ENCODE results near the gene B9D1.

Gene B9D1

DNA sequence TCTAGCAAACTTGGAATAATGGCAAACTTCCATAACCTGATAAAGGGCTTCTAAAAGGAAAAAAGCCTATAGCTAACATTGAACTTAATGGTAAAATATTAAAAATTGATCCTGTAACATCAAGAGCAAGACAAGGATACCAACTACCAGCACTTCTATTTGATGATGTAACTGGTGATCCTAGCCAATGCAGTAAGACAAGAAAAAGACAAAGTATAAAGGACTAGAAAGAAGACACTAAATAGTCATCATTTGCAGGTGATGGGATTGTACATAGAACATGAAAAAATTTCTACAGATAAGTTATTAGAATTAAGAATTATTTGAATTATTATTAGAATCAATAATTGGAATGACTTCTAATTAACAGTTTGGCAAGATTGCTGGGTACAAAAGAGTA lies 37.0 kb downstream of the B9D1 start:
- Histone ChIP-seq H3K27ac (ENCODE audit: low read depth, low read length) (no peak overlapping the region), H3K4me1 (ENCODE audit: control insufficient read depth, insufficient read depth, low read length) (no peaks in the 10 kb centered on the region), H3K27me3 (ENCODE audit: control insufficient read depth, insufficient read depth, low read length) (no peaks in the 10 kb centered on the region), H3K36me3 (ENCODE audit: control insufficient read depth, insufficient read depth, low read length) (peaks cover 14% of the 10 kb centered on the region), H3K9me3 (ENCODE audit: control insufficient read depth, insufficient read depth, low read length) (peaks cover 9% of the 10 kb centered on the region), H3K9ac (ENCODE audit: low read depth, low read length) (no peak overlapping the region), H3K4me3 (ENCODE audit: low read depth, low read length) (no peak overlapping the region)

- H3K9me3 ChIP-seq (ENCODE audit: control insufficient read depth, insufficient read depth, low read length), result peaks cover 9% of the 10 kb centered on the region
- H3K9ac ChIP-seq (ENCODE audit: low read depth, low read length), result no peak overlapping the region
- H3K27ac ChIP-seq (ENCODE audit: low read depth, low read length), result no peak overlapping the region
- peaks cover under 1% of the 10 kb centered on the region; the same call in 1 of the 2 replicates for H3K4me1 ChIP-seq (ENCODE audit: control insufficient read depth, insufficient read depth, low read length)
- H3K27me3 ChIP-seq (ENCODE audit: control insufficient read depth, insufficient read depth, low read length), result no peaks in the 10 kb centered on the region
- no peak overlapping the region for H3K4me3 ChIP-seq (ENCODE audit: low read depth, low read length)
- peaks cover 5% of the 10 kb centered on the region; the same call in 1 of the 2 replicates for H3K36me3 ChIP-seq (ENCODE audit: control insufficient read depth, insufficient read depth, low read length)
These were observed 39.7 kb downstream of the B9D1 start for GRCh38 chr17:19322861-19323260.

DNA sequence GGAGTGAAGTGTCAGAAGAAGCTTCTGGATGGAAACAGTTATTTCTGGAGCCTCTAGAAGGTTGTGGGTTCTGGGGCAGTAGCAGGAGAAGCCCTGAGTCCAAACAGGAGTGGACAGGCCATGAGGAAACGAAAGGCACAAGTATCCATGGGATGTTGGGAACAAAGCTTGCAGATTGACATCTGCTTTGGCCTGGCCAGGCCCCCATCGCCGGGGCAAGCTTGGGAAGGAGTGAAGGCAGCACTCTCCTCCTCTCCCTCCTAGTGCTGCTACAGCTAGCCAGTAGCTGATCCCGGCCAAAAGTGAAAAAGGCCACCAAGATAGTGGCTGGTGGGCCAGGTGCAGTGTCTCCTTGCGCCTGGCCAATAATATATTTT lies 40.4 kb downstream of the B9D1 start:
- Histone ChIP-seq H3K27me3 (ENCODE audit: control insufficient read depth, insufficient read depth, low read length) (no peaks in the 10 kb centered on the region), H3K9me3 (ENCODE audit: control insufficient read depth, insufficient read depth, low read length) (peaks cover 9% of the 10 kb centered on the region), H3K4me3 (ENCODE audit: low read depth, low read length) (no peak overlapping the region)

DNA sequence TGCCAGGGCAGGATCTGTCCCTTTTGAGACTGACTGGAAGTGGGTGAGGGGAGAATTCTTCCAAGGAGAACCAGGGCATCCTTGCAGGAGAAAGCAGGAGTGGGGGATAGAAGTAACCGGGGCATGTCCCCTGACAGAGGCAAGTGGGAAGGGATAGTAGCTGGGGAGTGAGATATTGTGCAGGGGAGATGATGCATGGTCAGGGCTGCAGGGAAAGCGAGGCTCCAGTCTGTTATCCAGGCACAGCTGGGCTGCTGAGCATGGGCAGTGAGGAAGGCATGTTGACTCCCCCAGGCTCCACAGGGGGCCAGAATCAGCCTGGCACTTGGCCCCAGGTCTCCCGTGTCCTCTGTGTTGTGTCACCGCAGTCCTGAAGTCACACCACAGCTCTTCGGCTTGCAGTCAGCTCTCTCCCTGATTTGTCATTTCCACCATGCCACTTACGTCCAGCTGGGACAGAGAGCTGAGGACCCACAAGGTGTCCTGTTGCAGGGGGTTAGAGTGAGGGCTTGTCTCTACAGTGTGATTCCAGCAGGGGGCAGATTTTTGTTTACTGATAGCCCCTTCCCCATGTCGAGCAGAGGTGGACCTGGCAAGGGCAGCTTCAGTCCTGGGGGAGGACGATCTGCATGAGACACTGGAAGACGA lies 40.9 kb downstream of the B9D1 start:
- Histone ChIP-seq H3K36me3 (ENCODE audit: control insufficient read depth, insufficient read depth, low read length) (peaks cover 8% of the 10 kb centered on the region; the same call in 1 of the 2 replicates), H3K9me3 (ENCODE audit: control insufficient read depth, insufficient read depth, low read length) (peaks cover 9% of the 10 kb centered on the region), H3K4me1 (ENCODE audit: control insufficient read depth, insufficient read depth, low read length) (peaks cover 12% of the 10 kb centered on the region), H3K27me3 (ENCODE audit: control insufficient read depth, insufficient read depth, low read length) (no peaks in the 10 kb centered on the region), H3K9ac (ENCODE audit: low read depth, low read length) (no peak overlapping the region), H3K4me3 (ENCODE audit: low read depth, low read length) (no peak overlapping the region), H3K27ac (ENCODE audit: low read depth, low read length) (no peak overlapping the region)

More for the DNA sequence above, 40.4 kb downstream of the B9D1 start:
- H3K9ac ChIP-seq (ENCODE audit: low read depth, low read length), result no peak overlapping the region
- peaks cover 8% of the 10 kb centered on the region; the same call in 1 of the 2 replicates for H3K36me3 ChIP-seq (ENCODE audit: control insufficient read depth, insufficient read depth, low read length)
- no peak overlapping the region for H3K27ac ChIP-seq (ENCODE audit: low read depth, low read length)
- peaks cover 7% of the 10 kb centered on the region for H3K4me1 ChIP-seq (ENCODE audit: control insufficient read depth, insufficient read depth, low read length)

- Histone ChIP-seq H3K36me3 (ENCODE audit: control insufficient read depth, insufficient read depth, low read length) (peaks cover 13% of the 10 kb centered on the region), H3K9me3 (ENCODE audit: control insufficient read depth, insufficient read depth, low read length) (peaks cover 9% of the 10 kb centered on the region), H3K4me1 (ENCODE audit: control insufficient read depth, insufficient read depth, low read length) (peaks cover 16% of the 10 kb centered on the region), H3K4me3 (ENCODE audit: low read depth, low read length) (no peak overlapping the region), H3K27me3 (ENCODE audit: control insufficient read depth, insufficient read depth, low read length) (no peaks in the 10 kb centered on the region), H3K9ac (ENCODE audit: low read depth, low read length) (no peak overlapping the region), H3K27ac (ENCODE audit: low read depth, low read length) (no peak overlapping the region)
These were observed 41.6 kb downstream of the B9D1 start for GRCh38 chr17:19320876-19321275.

- peaks cover 2% of the 10 kb centered on the region for H3K9me3 ChIP-seq (ENCODE audit: control insufficient read depth, insufficient read depth, low read length)
- H3K4me1 ChIP-seq (ENCODE audit: control insufficient read depth, insufficient read depth, low read length), result peaks cover 16% of the 10 kb centered on the region
- no peaks in the 10 kb centered on the region for H3K27me3 ChIP-seq (ENCODE audit: control insufficient read depth, insufficient read depth, low read length)
- peaks cover 19% of the 10 kb centered on the region for H3K36me3 ChIP-seq (ENCODE audit: control insufficient read depth, insufficient read depth, low read length)
- H3K27ac ChIP-seq (ENCODE audit: low read depth, low read length), result no peak overlapping the region
- no peak overlapping the region for H3K9ac ChIP-seq (ENCODE audit: low read depth, low read length)
- no peak overlapping the region for H3K4me3 ChIP-seq (ENCODE audit: low read depth, low read length)
These were observed 42.6 kb downstream of the B9D1 start for GRCh38 chr17:19319771-19320505.

DNA sequence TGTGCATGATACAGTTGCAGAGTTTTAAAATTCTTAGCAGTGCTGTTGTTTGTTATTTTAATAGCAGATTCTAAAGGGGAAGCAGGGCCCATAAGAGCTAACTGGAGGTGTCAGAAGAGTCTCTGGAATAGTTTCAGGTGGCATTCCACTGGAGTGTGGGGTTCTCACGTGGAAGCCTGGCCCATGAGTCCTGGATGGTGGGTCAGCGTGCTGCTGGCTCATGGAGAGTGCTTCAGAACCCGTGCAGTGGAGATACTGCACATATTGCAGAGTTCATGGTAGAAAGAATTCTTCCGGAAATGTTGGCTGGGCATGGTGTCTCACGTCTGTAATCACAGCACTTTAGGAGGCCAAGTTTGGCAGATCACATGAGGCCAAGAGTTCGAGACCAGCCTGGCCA lies 43.9 kb downstream of the B9D1 start:
- H3K27me3 ChIP-seq (ENCODE audit: control insufficient read depth, insufficient read depth, low read length), result no peaks in the 10 kb centered on the region
- H3K9me3 ChIP-seq (ENCODE audit: control insufficient read depth, insufficient read depth, low read length), result no peaks in the 10 kb centered on the region
- peaks cover 16% of the 10 kb centered on the region for H3K4me1 ChIP-seq (ENCODE audit: control insufficient read depth, insufficient read depth, low read length)
- no peak overlapping the region for H3K9ac ChIP-seq (ENCODE audit: low read depth, low read length)
- H3K4me3 ChIP-seq (ENCODE audit: low read depth, low read length), result no peak overlapping the region
- H3K36me3 ChIP-seq (ENCODE audit: control insufficient read depth, insufficient read depth, low read length), result peaks cover 28% of the 10 kb centered on the region
- H3K27ac ChIP-seq (ENCODE audit: low read depth, low read length), result no peak overlapping the region

DNA sequence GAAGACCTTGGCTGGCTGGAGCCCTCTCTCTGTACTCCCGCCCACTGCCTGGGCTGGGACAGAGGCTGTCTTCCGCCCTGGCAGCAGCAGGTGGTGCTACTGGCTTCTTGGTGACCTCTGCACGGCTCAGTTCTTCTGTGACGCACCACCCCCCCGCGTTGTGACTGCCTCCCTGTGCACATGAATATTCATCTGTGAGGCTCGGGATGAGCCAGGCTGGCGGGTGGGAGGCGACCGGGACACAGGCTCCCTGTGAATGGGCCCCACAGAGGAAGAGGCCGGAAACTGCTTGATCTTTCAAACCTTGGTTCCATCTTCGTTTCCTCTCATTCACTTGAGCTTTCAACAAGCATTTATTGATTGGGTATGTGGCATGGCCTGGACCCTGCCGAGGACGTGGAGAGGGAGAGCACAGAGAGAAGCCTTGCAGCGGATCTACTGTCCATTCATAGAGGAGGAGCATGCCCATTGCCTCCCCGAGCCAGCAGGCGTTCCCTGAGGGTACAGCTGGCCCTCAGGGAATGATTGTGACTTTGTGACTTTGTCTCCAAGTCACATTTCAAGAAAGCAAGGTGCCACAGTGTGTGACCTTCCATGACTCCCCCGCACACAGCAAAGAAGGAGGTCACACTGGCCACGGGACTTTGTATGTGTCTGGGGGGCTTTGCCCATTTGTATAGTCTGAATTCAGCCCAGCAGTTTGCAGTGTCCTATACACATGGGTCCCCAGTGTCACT lies 45.0 kb downstream of the B9D1 start:
- Histone ChIP-seq H3K27me3 (ENCODE audit: control insufficient read depth, insufficient read depth, low read length) (no peaks in the 10 kb centered on the region), H3K36me3 (ENCODE audit: control insufficient read depth, insufficient read depth, low read length) (peaks cover 38% of the 10 kb centered on the region), H3K4me1 (ENCODE audit: control insufficient read depth, insufficient read depth, low read length) (peaks cover 16% of the 10 kb centered on the region), H3K9ac (ENCODE audit: low read depth, low read length) (no peak overlapping the region), H3K4me3 (ENCODE audit: low read depth, low read length) (no peak overlapping the region), H3K9me3 (ENCODE audit: control insufficient read depth, insufficient read depth, low read length) (no peaks in the 10 kb centered on the region), H3K27ac (ENCODE audit: low read depth, low read length) (peak overlapping the region; percentile 74)

DNA sequence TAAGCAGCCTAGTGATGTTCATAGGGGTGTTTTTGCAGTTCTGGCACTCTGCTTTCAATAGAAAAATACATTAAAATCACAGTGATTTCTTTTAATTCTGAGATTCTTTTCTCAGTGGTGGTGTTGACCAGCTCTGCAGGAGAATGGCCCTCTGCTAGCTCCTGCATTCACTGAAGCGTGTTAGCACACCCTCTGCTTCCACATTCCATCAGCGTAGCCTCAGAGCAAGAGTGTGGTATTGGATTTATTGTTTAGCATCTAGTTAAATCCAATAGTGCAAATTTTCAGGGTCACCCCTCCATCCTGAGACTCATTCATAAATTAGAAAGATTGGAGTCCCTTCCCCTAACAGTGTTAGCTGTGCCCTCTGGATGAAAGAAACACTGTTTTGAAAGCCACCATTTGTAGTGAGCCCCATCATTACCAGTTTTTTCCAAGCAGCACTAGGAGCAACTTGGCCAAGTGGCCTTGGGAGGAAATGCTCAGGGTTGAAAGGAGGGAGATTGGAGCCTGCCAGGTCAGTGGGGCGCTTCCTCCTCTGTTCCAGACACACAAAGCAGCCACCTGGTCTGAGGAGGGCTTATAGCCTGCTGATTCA lies 45.7 kb downstream of the B9D1 start:
- peaks cover 16% of the 10 kb centered on the region for H3K4me1 ChIP-seq (ENCODE audit: control insufficient read depth, insufficient read depth, low read length)
- H3K27ac ChIP-seq (ENCODE audit: low read depth, low read length), result peak overlapping the region; percentile 74
- peaks cover 45% of the 10 kb centered on the region for H3K36me3 ChIP-seq (ENCODE audit: control insufficient read depth, insufficient read depth, low read length)
- H3K27me3 ChIP-seq (ENCODE audit: control insufficient read depth, insufficient read depth, low read length), result no peaks in the 10 kb centered on the region
- H3K4me3 ChIP-seq (ENCODE audit: low read depth, low read length), result no peak overlapping the region
- H3K9ac ChIP-seq (ENCODE audit: low read depth, low read length), result no peak overlapping the region
- H3K9me3 ChIP-seq (ENCODE audit: control insufficient read depth, insufficient read depth, low read length), result no peaks in the 10 kb centered on the region

GRCh38 chr17:19315104-19315503 lies 47.4 kb downstream of the B9D1 start:
- Histone ChIP-seq H3K9ac (ENCODE audit: low read depth, low read length) (no peak overlapping the region), H3K4me3 (ENCODE audit: low read depth, low read length) (no peak overlapping the region), H3K27me3 (ENCODE audit: control insufficient read depth, insufficient read depth, low read length) (no peaks in the 10 kb centered on the region), H3K36me3 (ENCODE audit: control insufficient read depth, insufficient read depth, low read length) (peaks cover 50% of the 10 kb centered on the region), H3K9me3 (ENCODE audit: control insufficient read depth, insufficient read depth, low read length) (no peaks in the 10 kb centered on the region), H3K4me1 (ENCODE audit: control insufficient read depth, insufficient read depth, low read length) (peaks cover 16% of the 10 kb centered on the region), H3K27ac (ENCODE audit: low read depth, low read length) (no peak overlapping the region)

All from HUES48 (cell line).